Measurements from ENCODE around the gene PITPNC1.

PITPNC1 gene

DNA sequence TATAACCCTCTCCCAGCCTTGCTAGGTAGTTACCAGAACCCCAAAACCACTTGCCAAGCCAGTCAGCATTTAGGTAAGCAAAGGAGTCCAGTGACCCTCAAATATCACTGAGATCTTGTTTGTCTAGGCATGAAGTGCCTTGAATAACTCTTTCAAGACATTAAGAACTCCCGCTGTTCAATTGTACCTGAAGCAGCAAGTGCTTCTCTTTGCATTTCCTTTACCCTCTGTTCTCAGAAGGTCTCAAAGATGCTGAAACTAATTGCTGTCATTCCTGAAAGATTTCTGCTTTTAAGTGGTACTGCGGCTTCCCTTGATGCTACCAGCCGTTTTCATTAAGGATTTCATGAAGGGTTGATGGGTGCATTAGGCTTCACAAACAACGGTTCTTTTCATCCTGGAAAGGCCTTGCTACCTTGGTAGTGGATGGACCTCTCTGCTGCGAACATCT, 142.7 kb downstream of the PITPNC1 start:
- DNase-seq: no peak

- no peak for DNase-seq
Measured at GRCh38 chr17:67520252-67520906, 143.3 kb downstream of the PITPNC1 start.

GRCh38 chr17:67520916-67521774, 144.1 kb downstream of the PITPNC1 start:
- DNase-seq: no peak

GRCh38 chr17:67521775-67522069, 144.6 kb downstream of the PITPNC1 start:
- DNase-seq: no peak

DNA sequence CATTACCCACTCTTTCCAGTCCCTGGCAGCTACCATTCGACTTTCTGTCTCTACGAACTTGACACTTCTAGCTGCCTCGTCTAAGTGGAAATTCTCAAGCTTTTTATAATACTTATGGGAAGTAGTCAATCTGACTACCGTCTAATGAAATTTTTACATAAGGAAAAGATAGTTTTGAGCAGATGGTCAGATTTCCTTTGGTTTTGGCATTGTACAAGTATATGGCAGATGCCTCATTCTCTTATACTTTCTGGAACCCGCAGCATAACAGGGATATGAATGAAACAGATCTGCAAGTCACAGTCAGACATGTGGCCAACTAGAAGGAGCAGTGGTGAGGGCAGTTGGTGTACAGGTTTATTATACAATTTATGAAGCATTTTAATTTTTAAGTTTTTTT, 146.0 kb downstream of the PITPNC1 start:
- DNase-seq: no peak

DNA sequence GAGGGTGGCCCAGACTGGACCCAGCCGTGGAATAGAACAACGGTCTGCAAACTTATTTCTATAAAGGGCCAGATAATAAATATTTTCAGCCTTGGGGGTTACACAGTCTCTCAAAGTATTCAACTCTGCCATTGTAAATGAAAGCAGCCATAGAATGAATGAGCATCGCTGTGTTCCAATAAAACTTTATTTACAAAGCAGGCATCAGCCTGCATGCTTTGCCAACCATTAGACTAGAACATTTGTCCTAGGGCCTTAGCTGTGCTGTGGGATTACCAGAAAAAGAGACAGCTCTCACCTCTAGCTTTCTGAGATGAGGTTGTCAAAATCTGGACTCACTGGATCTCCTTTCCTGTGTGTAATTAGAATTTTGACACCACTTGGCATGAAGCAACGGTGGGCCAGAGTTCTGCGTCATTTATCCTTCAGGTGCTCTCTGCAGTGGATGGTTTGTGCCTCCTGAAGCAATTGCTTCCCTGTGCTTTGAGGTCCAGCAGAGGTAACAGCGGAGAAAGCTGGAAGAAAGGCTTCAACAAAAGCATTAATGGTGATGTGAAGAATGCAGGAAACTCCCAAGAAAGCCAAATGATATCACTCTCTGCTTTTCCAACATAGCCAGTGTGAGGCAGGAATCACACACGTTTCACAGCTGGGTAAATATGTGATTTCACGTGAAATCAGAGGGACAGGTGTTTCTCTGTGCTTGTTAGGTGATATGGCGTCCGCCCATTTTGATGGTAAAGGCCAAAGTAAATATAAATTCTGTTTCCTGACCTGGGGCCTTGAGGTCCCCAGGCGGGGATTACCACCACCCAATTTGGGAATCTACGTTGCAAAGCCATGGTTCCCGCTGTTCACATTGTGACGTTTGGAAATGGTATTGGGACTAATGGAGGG, 148.4 kb downstream of the PITPNC1 start:
- no peak for DNase-seq

GRCh38 chr17:67526700-67527099, 149.6 kb downstream of the PITPNC1 start:
- no peak for DNase-seq

GRCh38 chr17:67528751-67529436, 151.8 kb downstream of the PITPNC1 start:
- DNase-seq: no peak

- DNase-seq: peak in 1 of 2 experiments; percentile 22
Measured at GRCh38 chr17:67531291-67531690, 154.2 kb downstream of the PITPNC1 start.

- DNase-seq: no peak
Measured at GRCh38 chr17:67532326-67532871, 155.3 kb downstream of the PITPNC1 start.

GRCh38 chr17:67534941-67535340, 157.9 kb downstream of the PITPNC1 start:
- no peak for DNase-seq

- DNase-seq: no peak
Measured at GRCh38 chr17:67542219-67543114, 165.4 kb downstream of the PITPNC1 start.

- DNase-seq: peak in 1 of 2 experiments; percentile 37
Measured at GRCh38 chr17:67544364-67544955, 167.4 kb downstream of the PITPNC1 start.

- no peak for DNase-seq
Measured at GRCh38 chr17:67546578-67547527, 169.8 kb downstream of the PITPNC1 start.

DNA sequence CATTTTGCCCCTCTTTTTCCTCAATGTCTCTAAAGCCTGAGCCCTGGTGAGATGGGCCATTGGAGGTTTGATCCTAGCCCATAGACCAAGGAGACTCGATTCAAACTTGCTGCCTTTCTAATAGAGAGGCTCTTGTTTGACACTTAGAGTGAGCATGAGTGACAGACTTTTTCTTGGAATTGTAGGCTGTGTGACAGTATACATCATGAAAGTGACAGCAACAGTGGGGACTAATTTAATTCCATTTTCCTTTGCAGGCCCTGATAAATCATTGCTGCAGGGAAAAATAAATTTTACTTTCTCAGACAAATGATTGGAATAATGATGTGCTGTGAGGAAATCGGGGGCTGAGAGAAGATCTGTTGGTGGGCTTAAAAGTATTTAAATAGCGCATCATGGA, 171.6 kb downstream of the PITPNC1 start:
- DNase-seq: no peak

- DNase-seq: no peak
Measured at GRCh38 chr17:67549820-67550219, 172.7 kb downstream of the PITPNC1 start.

DNA sequence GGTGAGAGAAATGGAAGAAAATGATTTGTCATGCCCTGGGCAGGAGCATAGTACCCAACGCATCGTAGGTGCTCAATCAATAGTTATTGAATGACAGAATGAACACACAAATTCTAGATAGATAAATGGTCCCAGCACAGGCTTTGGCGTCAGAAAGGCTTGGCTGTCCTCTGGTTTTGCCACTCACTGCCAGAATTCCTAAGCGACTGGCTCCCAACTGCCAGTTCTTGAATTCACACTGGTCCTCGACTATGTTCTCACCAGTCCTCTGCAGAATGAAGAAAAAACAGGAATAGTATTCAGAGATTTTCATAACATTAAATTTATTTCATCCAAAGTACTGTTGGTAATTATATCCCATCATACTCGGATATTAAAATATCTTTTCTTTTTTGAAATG, 177.6 kb downstream of the PITPNC1 start:
- DNase-seq: no peak

GRCh38 chr17:67555855-67556254, 178.8 kb downstream of the PITPNC1 start:
- DNase-seq: no peak

DNA sequence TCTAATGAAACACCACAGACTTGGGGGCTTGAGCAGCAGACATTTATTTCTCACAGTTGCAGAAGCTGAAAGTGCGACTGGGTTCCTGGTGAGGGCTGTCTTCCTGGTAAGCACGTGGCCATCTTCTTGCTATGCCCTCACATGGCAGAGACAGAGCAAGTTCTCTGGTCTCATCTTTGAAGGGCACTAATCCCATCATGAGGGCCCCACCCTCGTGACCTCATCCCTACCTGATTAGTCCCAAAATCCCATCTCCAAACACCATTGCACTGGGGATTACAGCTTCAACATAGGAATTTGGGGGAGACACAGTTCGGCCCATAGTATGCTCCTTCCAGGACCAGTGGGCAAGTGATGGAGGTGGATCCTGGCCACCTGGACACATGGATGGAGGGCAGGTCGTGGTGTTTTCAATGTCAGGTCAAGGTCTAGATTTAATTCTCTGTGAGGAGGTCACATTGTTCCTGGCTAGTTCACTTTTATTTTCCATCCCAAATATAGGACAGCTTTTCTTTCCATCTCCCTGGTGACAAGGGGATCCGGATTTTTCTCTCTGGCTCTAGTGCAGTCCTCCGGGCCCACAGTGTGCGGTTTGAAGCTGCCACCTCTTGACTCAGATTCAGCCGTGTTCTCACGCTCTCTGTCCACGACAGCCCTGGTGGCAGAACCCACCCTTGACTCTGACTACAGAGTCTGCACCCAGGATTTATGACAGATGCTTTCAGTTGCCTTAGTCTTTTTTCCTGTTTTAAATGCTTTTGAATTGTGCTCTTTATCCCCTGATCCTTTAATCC, 180.2 kb downstream of the PITPNC1 start:
- DNase-seq: no peak
